ENCODE data around the gene KIF11.
"Not testable (repeated sequence)": the region's sequence is repeated elsewhere in the genome, so short reads cannot be mapped to it uniquely, and the experiment has no call there.

Gene KIF11

DNA sequence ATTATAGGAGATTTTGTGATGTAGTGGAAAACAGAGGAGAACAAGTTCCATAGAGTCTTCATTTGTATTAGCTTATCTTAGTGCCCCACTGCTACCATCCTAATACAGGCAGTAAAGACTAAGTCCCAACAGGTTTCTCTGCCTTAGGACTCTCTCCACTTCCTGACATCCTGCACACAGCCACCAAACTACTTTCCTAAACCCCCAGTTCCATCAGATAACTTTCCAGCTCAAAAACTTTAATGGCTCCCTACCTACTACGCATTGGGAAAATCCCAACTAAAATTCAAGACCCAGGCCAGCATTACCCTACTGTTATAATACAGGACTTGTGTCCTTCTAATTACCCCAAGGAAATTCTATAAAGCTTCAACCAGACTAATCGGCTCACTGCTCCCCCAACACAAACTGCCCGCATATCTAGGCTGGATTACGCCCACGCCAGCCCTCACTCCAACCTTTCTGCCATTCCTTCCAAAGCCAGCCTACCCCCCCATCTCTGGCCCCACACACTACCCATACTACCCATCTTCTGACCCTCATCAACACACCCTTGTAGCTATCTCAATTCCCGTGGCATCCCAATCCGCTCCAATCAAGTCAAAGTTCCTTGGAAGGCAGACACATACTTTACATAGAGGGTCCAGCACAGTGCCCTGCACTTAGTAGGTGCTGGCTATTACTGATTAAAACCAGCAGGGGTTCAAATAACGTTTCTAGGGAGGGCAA is 20.4 kb upstream of the KIF11 start:
- DNase-seq (ENCODE audit: low read depth): no peak
- TF ChIP-seq, protein P1, sequence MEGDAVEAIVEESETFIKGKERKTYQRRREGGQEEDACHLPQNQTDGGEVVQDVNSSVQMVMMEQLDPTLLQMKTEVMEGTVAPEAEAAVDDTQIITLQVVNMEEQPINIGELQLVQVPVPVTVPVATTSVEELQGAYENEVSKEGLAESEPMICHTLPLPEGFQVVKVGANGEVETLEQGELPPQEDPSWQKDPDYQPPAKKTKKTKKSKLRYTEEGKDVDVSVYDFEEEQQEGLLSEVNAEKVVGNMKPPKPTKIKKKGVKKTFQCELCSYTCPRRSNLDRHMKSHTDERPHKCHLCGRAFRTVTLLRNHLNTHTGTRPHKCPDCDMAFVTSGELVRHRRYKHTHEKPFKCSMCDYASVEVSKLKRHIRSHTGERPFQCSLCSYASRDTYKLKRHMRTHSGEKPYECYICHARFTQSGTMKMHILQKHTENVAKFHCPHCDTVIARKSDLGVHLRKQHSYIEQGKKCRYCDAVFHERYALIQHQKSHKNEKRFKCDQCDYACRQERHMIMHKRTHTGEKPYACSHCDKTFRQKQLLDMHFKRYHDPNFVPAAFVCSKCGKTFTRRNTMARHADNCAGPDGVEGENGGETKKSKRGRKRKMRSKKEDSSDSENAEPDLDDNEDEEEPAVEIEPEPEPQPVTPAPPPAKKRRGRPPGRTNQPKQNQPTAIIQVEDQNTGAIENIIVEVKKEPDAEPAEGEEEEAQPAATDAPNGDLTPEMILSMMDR (conservative IDR thresholded peaks at IDR 0.05; ENCODE audit: low read depth, low read length): no peak
- H3K4me3 ChIP-seq (ENCODE audit: low read depth, low read length): peak overlapping the region; percentile 88

DNA sequence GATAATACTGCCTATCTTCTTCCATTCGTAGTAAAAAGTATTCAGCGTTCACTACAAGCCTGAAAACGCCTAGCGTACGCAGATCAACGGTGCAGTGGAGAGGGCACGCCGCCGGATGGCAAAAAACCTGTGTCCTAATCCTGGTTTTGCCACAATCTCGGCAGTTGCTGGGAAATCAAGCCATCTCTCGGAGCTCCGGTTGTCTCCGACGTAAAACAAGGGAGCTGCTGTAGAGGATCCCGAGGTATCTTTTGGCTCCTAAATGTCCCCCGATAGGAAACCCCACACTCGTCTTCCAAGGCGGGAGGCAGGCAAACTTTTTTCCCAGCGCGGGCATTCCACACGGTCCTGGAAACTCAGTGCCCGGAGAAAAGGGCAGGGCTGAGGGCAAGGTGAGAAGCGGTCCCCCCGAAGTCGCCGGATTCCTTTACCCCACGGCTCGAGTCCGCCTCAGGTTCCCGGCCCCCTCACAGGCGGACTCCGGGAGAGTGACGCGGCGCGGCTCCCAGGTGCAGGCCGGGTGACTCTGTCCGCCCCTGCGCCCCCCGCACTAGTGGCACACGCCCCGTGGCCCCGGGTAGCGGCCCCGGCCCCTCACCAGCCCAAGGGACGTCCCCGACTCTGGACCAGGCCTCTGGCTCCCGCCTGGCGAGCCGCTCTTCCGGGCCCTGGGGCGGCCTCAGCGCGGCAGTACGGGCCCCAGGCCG is 19.7 kb upstream of the KIF11 start:
- TF ChIP-seq, protein P1 (conservative IDR thresholded peaks at IDR 0.05; ENCODE audit: low read depth, low read length): peak; percentile 29
- peak; percentile 54 for DNase-seq (ENCODE audit: low read depth)

DNA sequence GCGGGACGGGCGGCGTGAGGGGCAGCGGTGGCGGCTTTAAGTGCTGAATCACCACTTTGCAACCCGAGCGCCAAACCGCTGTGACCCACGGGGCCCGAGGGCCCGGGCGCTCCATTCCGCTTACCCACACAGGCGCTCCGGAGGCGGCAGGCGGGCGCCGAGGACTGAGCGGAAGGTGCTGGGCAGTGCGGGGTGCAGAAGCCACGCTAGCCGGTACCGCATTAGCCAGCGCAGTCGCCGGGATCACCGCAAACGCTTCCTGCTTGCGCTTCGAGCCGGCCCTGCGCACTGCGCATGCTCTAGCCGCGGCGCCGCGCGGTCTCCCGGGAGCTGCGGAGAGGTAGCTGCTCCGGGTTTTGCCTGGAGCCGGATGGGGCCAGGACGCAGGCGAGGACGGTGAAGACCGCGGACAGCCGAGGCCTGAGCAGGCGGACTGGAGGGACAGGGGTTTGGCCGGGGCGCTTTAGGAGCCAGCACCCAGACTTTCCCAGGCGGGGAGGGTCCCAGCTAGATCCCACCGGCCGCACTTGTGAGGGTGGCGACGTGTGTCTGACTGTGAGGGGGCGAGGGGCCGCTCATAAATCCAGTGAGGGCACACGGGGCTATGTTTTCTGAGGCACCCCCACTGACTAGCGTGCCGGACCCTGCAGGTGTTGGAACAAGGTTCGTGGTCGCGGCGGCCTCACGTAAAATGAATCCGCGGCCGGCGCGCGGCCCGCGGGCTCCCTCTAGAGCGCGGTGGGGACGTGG is 19.0 kb upstream of the KIF11 start, which contains the start of gene IDE:
TSS of gene IDE (minus strand) at position 296 of the 750 bp plus-strand sequence. CDS start at position 222, 74 bp downstream.
- TF ChIP-seq, protein P1 (conservative IDR thresholded peaks at IDR 0.05; ENCODE audit: low read depth, low read length): peak; percentile 90
- peak within 1 kb of the TSS; percentile 88 for H3K4me3 ChIP-seq (ENCODE audit: low read depth, low read length)
- DNase-seq (ENCODE audit: low read depth): peak; percentile 92

More for the DNA sequence above, 19.7 kb upstream of the KIF11 start:
- H3K4me3 ChIP-seq (ENCODE audit: low read depth, low read length): peak overlapping the region; percentile 88

DNA sequence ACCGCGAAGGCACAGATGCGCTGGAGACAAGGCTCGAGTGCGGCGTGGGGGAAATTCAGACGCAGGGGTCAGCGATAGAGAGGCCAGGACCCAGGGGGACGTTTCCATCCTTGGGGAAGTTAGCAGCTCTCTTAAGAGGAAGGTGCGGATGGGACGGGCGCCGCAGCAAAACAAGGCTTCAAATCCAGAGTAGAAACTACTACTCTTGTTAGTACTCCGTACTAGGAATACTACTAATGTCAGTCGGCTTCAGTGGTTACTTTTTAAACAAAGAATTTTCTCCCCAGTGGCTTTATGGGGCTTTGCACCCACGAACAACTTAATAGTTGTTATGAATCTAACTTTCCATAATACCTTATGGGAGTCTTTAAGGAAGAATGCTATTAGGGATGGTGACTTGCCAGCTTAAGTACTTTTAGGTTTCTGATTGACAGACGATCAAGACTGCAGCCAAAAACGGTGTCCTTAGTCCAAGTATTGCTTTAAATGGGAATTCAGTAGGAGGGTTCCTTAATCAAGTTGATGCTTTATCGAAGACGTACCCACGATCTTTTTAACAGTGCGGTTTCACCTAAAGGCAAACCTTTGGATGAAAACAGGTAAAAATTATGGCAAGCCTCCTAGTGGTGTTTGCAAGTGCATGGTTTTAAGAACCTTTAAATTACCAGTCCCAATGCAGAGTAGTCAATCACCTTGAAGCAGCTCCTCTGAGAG is 18.2 kb upstream of the KIF11 start:
- peak; percentile 22 for DNase-seq (ENCODE audit: low read depth)
- peak overlapping the region; percentile 88 for H3K4me3 ChIP-seq (ENCODE audit: low read depth, low read length)
- TF ChIP-seq, protein P1 (conservative IDR thresholded peaks at IDR 0.05; ENCODE audit: low read depth, low read length): peak; percentile 36

DNA sequence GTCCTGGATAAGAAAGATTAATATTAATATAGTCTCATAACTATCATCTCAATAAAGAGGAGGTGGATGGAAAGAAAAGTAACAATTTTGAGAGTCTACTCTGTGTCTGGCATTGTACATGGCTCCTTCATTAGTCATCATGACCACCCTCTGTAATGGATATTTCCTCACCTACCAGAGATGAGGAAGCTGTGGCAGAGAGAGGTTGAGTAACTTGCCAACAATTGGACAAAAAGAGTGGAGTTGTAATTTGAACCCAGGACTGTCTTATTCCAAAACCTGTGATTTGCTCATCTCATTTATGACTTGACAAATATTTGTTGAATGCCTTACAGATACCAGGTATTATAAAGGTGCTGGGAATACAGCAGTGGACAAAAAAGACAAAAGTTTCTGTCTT is 17.0 kb upstream of the KIF11 start:
- DNase-seq (ENCODE audit: low read depth): peak; percentile 66
- TF ChIP-seq, protein P1 (conservative IDR thresholded peaks at IDR 0.05; ENCODE audit: low read depth, low read length): no peak
- no peak overlapping the region for H3K4me3 ChIP-seq (ENCODE audit: low read depth, low read length)

DNA sequence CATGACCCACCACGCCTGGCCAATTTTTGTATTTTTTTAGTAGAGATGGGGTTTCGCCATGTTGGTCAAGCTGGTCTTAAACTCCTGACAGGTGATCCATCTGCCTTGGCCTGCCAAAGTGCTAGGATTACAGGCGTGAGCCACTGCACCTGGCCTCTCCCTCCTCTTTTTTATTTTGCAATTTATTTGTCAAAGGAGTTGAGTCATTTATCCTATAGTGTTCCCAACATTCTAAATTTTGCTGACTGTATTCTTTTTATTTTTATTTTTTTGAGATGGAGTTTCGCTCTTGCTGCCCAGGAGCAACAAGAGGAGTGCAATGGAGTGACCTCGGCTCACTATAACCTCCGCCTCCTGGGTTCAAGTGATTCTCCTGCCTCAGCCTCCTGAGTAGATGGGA is 10.6 kb upstream of the KIF11 start:
- not testable (repeated sequence) for DNase-seq (ENCODE audit: low read depth); H3K4me3 ChIP-seq (ENCODE audit: low read depth, low read length)

Measured in choroid plexus epithelial cell (primary cell).